Fibroblast of lung (primary cell): Measurements from ENCODE around the gene PIGC.

ENCODE experiments used
- CTCF ChIP-seq, 2 donors: IDR thresholded peaks in 1 of 2; conservative IDR thresholded peaks in 1 of 2; 1 replicate in 1 of 2; 2 replicates in 1 of 2; pipeline ENCODE4 v1.5.1; 2011 to 2012; ENCODE audit warnings: low read length in 2 of 2, control low read depth in 1 of 2, inconsistent platforms in 1 of 2, low read depth in 1 of 2, mild to moderate bottlenecking in 1 of 2
- EZH2 ChIP-seq: IDR thresholded peaks from 2 replicates; pipeline ENCODE4 v1.5.1; 2012; ENCODE audit warnings: low read length, control low read depth, mild to moderate bottlenecking; ENCODE audit errors: missing control alignments

GRCh38 chr1:172465617-172466016 is 21.7 kb upstream of the PIGC start:
- no peak for TF ChIP-seq CTCF (conservative IDR thresholded peaks at IDR 0.05 in 1 of 2, IDR thresholded peaks at IDR 0.05 in 1 of 2; ENCODE audit: low read depth in 1 of 2, low read length in 2 of 2)
- no peak for TF ChIP-seq EZH2
